Bronchial epithelial cell (primary cell): Measurements from ENCODE around the gene SLC35A1. TPM values are rescaled to one million over a fixed set of nuclear protein-coding genes. Genes with fewer than 3 reads are reported as not detected.

Experiments
- DNase-seq: peaks from one replicate; pipeline ENCODE4 v3.0.0-alpha.2; 2010; ENCODE audit warnings: low read depth
- FAIRE-seq: peaks from 2 replicates; lab custom pipeline; 2011; peaks lifted over from hg19 to GRCh38; lab: Jason Lieb, UNC
- H3K27me3 ChIP-seq: 2 replicates; pipeline ENCODE4 v1.5.1; 2011; ENCODE audit warnings: low read length; ENCODE audit not compliant: control insufficient read depth, insufficient read depth
- H3K36me3 ChIP-seq: 2 replicates; pipeline ENCODE4 v1.5.1; 2011; ENCODE audit warnings: low read length; ENCODE audit not compliant: control insufficient read depth, insufficient read depth
- H3K4me3 ChIP-seq: 2 replicates; pipeline ENCODE4 v1.5.1; 2011; ENCODE audit warnings: mild to moderate bottlenecking, low read depth, low read length, control low read depth
- total RNA-seq: library from RNA; depleted of rRNA; stranded (reverse); fragments of >200 nt; gene quantifications from 2 replicates; pipeline ENCODE4 v1.2.1, GENCODE V29; 2014
- TF ChIP-seq, protein P1 (sequence below): IDR thresholded peaks from 2 replicates; pipeline ENCODE4 v1.5.1; 2011; ENCODE audit warnings: mild to moderate bottlenecking, moderate library complexity, low read length, control low read depth, inconsistent platforms; ENCODE audit not compliant: insufficient read depth, severe bottlenecking

SLC35A1 gene
- total RNA-seq, 1 donor from 2014 or later: 14.5 TPM

DNA sequence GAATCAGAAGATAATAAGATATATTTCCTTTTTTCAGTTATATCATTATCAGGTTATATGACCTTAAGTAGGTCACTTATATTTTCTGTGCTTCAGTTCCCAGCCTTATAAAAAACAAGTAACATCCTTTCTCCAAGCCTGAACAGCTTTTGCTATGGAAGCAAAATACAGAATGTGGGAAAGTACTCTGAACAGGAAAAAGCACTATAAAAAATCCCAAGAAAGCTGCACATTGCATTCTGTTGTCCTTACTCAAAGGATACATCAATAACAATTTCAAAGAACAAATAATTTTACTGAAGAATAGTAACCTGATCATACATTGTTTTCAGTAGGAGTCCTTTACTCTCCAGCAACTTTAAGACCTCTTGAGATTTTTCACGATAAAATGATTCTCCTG lies 56.4 kb downstream of the SLC35A1 start:
- H3K4me3 ChIP-seq: no peak overlapping the region
- TF ChIP-seq, protein P1, sequence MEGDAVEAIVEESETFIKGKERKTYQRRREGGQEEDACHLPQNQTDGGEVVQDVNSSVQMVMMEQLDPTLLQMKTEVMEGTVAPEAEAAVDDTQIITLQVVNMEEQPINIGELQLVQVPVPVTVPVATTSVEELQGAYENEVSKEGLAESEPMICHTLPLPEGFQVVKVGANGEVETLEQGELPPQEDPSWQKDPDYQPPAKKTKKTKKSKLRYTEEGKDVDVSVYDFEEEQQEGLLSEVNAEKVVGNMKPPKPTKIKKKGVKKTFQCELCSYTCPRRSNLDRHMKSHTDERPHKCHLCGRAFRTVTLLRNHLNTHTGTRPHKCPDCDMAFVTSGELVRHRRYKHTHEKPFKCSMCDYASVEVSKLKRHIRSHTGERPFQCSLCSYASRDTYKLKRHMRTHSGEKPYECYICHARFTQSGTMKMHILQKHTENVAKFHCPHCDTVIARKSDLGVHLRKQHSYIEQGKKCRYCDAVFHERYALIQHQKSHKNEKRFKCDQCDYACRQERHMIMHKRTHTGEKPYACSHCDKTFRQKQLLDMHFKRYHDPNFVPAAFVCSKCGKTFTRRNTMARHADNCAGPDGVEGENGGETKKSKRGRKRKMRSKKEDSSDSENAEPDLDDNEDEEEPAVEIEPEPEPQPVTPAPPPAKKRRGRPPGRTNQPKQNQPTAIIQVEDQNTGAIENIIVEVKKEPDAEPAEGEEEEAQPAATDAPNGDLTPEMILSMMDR: no peak
- no peaks in the 10 kb centered on the region for H3K27me3 ChIP-seq
- FAIRE-seq (no peak), DNase-seq (no peak)
- H3K36me3 ChIP-seq: no peaks in the 10 kb centered on the region

DNA sequence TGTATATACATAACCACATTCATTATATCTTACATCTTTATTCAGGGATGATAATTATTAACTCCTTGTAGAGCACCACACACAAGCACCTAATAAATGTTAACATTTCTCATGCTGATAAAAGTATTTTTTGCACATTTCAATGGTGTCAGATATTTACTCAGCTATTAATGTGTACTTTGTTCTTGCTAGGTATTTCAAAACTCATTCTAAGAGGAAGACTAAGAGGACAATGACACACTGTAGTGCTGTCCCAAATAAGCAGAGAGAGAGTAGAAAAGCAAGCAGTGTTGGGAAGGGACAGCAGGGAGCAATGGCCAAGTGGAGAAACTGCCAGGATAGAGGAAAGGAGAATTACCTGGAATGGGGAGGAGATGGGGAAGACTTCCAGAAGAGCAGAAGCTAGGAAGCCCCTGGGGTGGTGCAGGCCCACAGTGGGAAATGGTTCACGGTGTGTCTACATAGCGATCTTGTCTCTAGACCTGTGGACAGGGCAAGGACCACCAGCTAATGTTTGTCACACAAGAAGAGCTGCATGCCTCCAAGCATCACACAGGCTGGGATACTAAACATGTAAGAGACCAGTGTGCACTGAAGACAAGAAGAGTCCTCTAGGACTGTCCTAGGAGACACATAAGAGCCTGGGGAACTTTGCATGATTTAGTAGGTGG lies 61.7 kb downstream of the SLC35A1 start:
- H3K27me3 ChIP-seq: no peaks in the 10 kb centered on the region
- peaks cover 3% of the 10 kb centered on the region for H3K36me3 ChIP-seq
- DNase-seq (no peak), FAIRE-seq (peak; percentile 96)
- H3K4me3 ChIP-seq: no peak overlapping the region
- TF ChIP-seq, protein P1: no peak

DNA sequence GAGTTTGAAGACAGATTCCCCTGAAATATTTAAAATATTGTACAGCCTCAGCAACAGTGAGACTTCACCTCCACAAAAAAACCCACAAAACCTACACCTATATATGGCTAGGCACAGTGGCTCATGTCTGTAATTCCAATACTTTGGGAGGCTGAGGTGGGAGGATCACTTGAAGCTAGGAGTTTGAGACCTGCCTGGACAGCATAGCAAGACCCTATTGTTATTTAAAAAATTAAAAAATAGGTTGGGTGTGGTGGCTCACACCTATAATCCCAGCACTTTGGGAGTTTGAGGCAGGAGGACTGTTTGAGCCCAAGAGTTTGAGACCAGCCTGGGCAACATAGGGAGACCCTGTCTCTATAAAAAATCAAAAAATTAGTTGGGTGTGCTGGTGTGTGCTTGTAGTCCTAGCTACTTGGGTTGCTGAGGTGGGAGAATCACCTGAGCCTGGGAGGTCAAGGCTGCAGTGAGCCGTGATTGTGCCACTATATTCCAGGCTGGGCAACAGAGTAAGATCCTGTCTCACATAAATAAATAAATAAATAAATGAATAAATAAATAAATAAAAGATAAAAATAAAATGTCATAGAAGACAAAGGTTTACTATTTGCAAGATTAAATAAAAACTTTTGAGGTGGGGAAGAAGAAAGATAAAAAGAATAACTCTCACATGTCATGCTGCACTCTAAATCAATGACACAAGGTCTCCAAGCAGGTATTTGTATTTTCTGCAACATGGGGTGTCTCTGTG lies 65.9 kb downstream of the SLC35A1 start:
- no peak for DNase-seq
- Histone ChIP-seq H3K27me3 (no peaks in the 10 kb centered on the region), H3K36me3 (peaks cover 7% of the 10 kb centered on the region), H3K4me3 (no peak overlapping the region)
- FAIRE-seq: no peak
- TF ChIP-seq, protein P1: no peak

DNA sequence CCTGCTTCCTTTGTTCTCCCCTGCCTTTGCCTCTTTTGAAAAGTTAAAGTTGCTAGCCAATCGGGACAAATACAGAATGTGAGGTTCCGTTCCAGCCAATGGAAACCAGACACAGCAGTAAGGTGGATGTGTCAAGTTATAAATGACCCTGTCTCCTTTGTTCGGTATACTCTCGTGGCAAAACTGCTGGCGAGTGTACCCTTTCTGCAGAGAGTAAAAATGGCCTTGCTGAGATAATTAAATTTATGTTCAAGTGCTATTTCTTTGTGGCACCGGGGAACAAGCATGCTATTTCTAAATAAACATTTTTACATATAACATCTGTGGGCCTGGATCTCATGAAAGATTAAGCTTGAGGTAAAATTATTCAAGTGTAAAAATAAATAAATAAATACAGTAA lies 66.8 kb downstream of the SLC35A1 start:
- FAIRE-seq: no peak
- TF ChIP-seq, protein P1: no peak
- DNase-seq: no peak
- H3K36me3 ChIP-seq: peaks cover 11% of the 10 kb centered on the region
- no peak overlapping the region for H3K4me3 ChIP-seq
- no peaks in the 10 kb centered on the region for H3K27me3 ChIP-seq

DNA sequence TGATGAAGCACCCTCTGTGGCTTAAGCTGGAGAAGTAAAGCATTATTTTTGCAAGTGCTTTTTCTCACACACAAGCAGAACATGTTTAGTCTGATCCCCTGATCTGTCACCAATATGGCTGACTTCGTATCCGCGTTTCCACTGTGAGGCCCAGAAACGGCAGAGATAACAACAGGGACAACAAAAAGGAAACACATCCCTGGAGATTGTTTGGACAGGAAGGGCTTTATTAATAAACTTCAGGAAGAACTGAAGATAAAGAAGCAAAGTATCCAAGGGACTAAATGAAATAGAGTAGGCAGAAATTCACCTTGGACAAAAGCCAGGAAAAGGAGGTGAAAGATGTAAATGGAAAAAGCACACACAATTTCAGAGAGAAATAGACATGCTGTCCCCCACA lies 67.8 kb downstream of the SLC35A1 start:
- Histone ChIP-seq H3K27me3 (no peaks in the 10 kb centered on the region), H3K4me3 (no peak overlapping the region), H3K36me3 (peaks cover 11% of the 10 kb centered on the region)
- TF ChIP-seq, protein P1: no peak
- FAIRE-seq (no peak), DNase-seq (no peak)
